ENCODE results near the gene P2RY13.

Gene P2RY13

GRCh38 chr3:151319628-151320027 is 9.7 kb downstream of the P2RY13 start:
- DNase-seq: no peak

- no peak for DNase-seq
Measured at GRCh38 chr3:151318991-151319390, 10.4 kb downstream of the P2RY13 start.

DNA sequence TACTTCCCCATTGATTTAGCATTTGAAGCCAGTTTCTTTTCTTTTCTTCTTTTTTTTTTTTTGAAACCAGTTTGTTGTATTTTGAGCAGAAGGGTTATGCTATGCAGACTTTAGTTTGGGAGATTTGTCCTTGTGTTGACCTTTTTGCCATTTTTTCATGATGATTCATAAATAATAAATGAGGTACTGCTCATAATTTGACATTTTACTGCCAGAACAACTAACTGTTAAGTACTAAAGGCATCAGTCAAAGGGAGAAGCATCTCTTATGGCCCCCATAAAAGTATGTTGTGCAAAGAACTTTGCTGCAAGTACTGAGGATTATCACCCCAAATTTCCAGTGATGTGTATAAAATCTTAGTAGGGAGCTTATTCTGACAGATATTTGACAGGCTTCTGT is 11.0 kb downstream of the P2RY13 start:
- no peak for DNase-seq

GRCh38 chr3:151316267-151316991 is 12.9 kb downstream of the P2RY13 start, which contains the start of gene GPR87:
TSS of gene GPR87 (minus strand) at chr3:151316820. CDS start at chr3:151300100, 16,720 bp downstream.
- DNase-seq: no peak

GRCh38 chr3:151315846-151316245 is 13.5 kb downstream of the P2RY13 start:
- no peak for DNase-seq

GRCh38 chr3:151315136-151315535 is 14.2 kb downstream of the P2RY13 start:
- no peak for DNase-seq

GRCh38 chr3:151314593-151314992 is 14.8 kb downstream of the P2RY13 start:
- no peak for DNase-seq

DNA sequence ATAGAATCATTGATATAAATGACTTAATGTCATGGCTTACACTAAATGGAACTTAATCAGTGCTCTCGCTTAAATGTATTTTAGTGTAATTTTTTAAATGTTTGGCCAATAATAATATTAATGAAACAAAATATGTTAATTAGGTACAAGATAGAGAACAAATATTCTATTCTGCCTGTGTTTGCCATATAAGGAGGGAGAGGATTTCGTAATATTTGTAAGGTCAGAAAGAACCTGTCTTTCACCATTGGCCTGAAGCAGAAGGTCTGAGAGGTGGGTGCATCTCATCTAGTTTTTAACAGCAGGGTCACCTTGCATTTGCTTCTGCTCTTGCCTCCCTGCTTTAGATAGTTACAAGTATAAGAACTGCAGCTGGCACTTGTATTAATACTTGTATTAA is 15.2 kb downstream of the P2RY13 start:
- DNase-seq: no peak

DNA sequence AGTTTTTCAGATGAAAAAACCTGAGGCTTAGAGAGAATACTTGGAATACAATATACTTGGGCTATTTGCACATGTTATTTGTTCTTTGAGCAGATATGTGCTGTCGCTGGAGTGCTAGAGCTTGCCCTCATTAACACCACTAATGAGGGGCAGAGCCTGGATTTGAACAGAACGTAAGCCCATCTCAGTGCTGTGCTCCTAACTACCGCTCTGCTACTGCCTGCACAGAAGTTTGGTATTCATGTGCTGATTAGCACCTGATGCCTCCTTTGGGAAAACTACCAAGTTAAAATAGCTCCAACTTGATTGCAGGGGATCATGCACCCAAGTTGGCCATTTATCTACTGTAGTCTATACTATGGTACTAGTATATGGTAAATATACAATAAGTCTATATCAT is 16.4 kb downstream of the P2RY13 start:
- no peak for DNase-seq

DNA sequence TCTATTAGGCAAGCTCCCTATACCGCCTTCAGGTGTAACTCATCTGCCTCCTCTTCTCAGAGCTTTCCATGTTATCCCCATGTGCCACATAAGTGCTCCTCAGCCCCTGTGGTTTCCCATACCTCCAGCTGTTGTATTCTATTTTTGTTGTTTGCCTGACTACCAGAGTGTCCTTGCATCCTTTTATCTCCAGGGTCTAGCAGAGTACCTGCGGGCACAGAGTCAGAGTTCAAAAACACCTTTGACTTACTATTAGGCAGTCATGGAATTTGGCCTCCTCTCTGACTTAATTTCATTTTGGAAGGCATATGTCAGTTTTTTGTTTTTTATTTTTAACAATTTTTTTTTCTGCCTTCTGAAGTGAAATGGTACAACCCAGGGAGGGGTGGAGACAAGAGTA is 19.8 kb downstream of the P2RY13 start:
- no peak for DNase-seq

GRCh38 chr3:151307583-151308488 is 21.5 kb downstream of the P2RY13 start:
- no peak for DNase-seq

- DNase-seq: no peak
Measured at GRCh38 chr3:151307131-151307530, 22.2 kb downstream of the P2RY13 start.

DNA sequence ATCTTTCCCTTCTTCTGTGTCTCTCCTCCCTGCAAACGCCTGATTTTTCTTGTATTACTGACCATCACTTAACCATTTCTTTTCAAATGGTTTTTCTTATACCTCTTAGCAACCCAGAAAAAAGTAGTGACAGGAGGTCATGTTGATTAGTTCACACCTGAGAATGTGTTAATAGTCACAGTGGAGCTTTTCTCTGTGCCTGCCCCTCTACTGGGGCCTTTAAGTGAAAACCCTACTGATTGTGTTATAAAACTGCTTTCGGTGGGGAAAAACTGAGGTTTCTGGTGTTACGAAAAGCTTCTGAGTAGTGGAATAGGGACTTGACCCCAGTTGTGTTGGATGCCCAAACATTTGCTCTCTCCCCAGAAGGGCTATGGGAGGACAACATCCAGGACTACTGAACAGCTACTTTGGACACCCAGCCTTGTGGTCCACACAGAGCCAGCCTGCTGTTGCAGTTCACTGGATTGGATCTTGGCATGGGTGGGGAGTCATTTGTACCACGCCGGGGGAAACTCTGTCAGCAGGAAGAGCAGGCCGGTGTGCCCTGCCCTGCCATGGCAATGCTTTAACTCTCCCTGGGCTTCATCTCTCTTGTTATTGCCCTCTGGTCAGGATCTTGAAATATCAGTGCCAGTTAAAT is 23.1 kb downstream of the P2RY13 start:
- DNase-seq: no peak

- DNase-seq: no peak
Measured at GRCh38 chr3:151305775-151306151, 23.6 kb downstream of the P2RY13 start.

DNA sequence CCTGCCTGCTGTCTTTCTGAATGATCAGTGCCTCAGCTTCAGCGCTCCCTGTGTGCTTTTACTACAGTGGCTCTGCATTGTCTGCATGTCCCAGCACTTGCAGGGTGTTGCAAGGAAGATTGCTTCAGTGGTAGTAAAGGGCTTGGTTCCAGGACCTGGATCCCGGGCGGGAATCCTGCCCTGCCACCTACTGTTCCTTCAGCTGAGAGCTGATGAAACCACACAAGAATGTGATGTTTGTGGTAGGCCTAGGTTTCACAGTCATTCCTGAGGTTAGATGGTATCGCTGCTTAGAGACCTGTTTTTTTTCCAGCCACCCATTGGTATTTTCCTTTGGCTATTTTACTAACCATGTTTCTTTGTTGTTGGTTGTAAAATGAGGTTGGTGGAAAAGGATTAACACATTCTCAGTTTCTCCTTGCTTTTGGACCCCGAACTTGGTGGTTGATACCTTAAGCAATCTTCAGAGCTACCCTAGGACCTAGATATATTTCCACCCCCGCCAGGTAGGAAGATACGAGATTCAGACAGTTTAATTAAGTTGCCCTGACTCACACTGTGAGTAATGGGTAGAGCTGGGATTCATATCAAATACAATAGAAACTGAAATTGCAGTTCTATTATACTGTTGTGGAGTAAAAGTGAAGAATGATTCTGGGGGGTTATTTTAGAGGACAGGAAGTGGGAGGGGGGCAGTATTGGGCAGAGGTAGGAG is 24.1 kb downstream of the P2RY13 start:
- no peak for DNase-seq

DNA sequence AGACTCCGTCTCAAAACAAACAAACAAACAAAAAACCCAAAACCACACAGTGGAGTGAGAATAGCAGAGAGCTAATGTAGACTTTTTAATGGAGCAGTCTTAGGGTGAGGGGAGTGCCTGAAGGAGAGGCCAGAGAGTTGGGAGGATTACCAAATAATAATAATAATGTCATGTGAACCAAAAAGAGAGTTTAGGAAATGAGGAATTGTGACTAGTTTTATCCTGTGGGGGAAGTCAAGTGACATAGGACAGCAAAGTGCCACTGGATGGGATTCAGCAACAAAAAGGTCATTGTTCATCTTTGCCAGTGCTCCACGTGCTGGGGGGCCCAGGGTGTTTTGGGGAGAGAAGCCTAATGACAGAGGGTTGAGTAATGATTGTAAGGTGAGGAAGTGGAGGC is 25.6 kb downstream of the P2RY13 start:
- DNase-seq: no peak

DNA sequence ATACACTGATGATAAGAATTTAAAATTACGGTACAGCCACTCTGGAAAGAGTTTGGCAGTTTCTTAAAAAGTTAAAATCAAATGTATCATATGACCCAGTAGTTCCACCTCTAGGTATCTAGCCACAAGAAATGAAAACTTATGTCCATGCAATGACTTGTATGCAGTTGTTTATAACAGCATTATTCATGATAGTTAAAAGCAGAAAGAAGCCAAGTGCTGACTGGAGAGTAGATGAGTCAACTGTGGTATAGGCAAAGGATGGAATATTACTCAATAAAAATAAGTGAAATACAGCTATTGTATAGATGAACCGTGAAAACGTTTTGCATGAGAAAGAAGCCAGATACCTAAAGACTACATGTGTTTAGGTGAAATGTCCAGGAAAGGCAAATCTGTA is 27.6 kb downstream of the P2RY13 start:
- DNase-seq: no peak

GRCh38 chr3:151300539-151300938 is 28.8 kb downstream of the P2RY13 start:
- DNase-seq: no peak

- no peak for DNase-seq
Measured at GRCh38 chr3:151299006-151299405, 30.3 kb downstream of the P2RY13 start.

DNA sequence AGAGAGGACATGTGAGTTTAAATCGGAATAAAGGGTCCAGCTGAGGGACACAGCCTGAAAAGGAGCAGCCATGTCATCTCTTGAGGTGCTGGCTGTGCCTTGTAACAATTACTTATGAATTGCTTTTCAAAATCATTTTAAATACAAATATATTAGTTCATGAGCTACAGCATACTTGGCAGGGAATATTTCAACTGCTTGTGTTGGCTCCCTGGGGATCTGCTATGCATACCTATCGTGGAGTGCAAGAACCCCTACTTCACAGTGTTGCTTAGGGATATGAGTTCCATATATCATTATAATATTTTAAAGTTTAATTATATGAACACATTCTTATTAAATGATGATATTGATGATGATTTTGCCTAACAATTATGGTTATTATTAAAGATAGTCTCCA is 31.9 kb downstream of the P2RY13 start:
- no peak for DNase-seq

GRCh38 chr3:151296226-151296625 is 33.1 kb downstream of the P2RY13 start:
- no peak for DNase-seq

- no peak for DNase-seq
Measured at GRCh38 chr3:151293127-151293526, 36.2 kb downstream of the P2RY13 start.

GRCh38 chr3:151290673-151291072 is 38.7 kb downstream of the P2RY13 start:
- no peak for DNase-seq

Data from DMS 273 treated with DMSO at 0.1 percent for 48 hours (cell line).